HEK293 (cell line): Measurements from ENCODE around the gene CCDC136.

ENCODE experiments used
- CTCF ChIA-PET: fragments of 350-600 bp; formaldehyde crosslinking; extraction: SDS; loops from one replicate; lab custom pipeline; 2021; ENCODE audit warnings: antibody characterized with exemption; lab: Yijun Ruan, JAX
- POLR2A ChIA-PET: fragments of 300-600 bp; formaldehyde crosslinking; extraction: SDS; loops from one replicate; lab custom pipeline; 2020; ENCODE audit warnings: antibody characterized with exemption, inconsistent platforms; lab: Yijun Ruan, JAX
- H3K27ac ChIP-seq: fragments of 200-500 bp; sonication (Bioruptor generic); 2 replicates; pipeline ENCODE4 v1.5.1; 2014; ENCODE audit warnings: low read depth, low read length, control low read depth, inconsistent platforms; ENCODE audit errors: extremely low read depth
- H3K36me3 ChIP-seq, 2 experiments: fragments of 200-500 bp in 1 of 2; sonication (Bioruptor generic) in 1 of 2; 1 replicate in 1 of 2; 2 replicates in 1 of 2; pipeline ENCODE4 v1.5.1; 2014 to 2017; ENCODE audit warnings: inconsistent platforms in 2 of 2, low read length in 2 of 2; ENCODE audit not compliant: control insufficient read depth in 2 of 2, insufficient read depth in 1 of 2
- H3K4me1 ChIP-seq: fragments of 200-500 bp; sonication (Bioruptor generic); 2 replicates; pipeline ENCODE4 v1.5.1; 2014; ENCODE audit warnings: mild to moderate bottlenecking, low read length, inconsistent platforms; ENCODE audit not compliant: control insufficient read depth, insufficient read depth
- H3K4me3 ChIP-seq: 2 replicates; pipeline ENCODE4 v1.5.1; 2011; ENCODE audit warnings: low read depth, mild to moderate bottlenecking, control low read depth, low read length, moderate library complexity
- H3K9me3 ChIP-seq: fragments of 200-500 bp; sonication (Bioruptor generic); 2 replicates; pipeline ENCODE4 v1.5.1; 2014; ENCODE audit warnings: low read depth, low read length, inconsistent platforms; ENCODE audit not compliant: control insufficient read depth, insufficient read depth
- GLIS1 ChIP-seq: fragments of 450-650 bp; formaldehyde crosslinking; IDR thresholded peaks from 2 replicates; pipeline ENCODE4 v1.5.1; 2016; ENCODE audit warnings: missing biosample characterization, missing genetic modification characterization
- KLF10 ChIP-seq: fragments of 450-650 bp; IDR thresholded peaks from 2 replicates; pipeline ENCODE4 v1.5.1; 2018; ENCODE audit warnings: missing biosample characterization, mild to moderate bottlenecking, missing genetic modification characterization
- MEIS1 ChIP-seq: sonication (generic); formaldehyde crosslinking; IDR thresholded peaks from 2 replicates; pipeline ENCODE4 v1.8.1; 2022; ENCODE audit warnings: missing genetic modification reagents, mild to moderate bottlenecking, borderline replicate concordance
- MZF1 ChIP-seq: fragments of 450-650 bp; formaldehyde crosslinking; IDR thresholded peaks from 2 replicates; pipeline ENCODE4 v1.5.1; 2017; ENCODE audit warnings: missing biosample characterization, missing genetic modification characterization, borderline replicate concordance
- SCRT2 ChIP-seq: fragments of 450-650 bp; formaldehyde crosslinking; IDR thresholded peaks from 2 replicates; pipeline ENCODE4 v1.5.1; 2016; ENCODE audit warnings: missing biosample characterization, missing genetic modification characterization
- SP2 ChIP-seq: fragments of 450-650 bp; formaldehyde crosslinking; IDR thresholded peaks from 2 replicates; pipeline ENCODE4 v1.5.1; 2016; ENCODE audit warnings: missing biosample characterization, missing genetic modification characterization
- TRIM28 ChIP-seq: IDR thresholded peaks from 2 replicates; pipeline ENCODE4 v1.6.1; 2011; ENCODE audit warnings: low read length, control low read depth, borderline replicate concordance
- ZBTB10 ChIP-seq: fragments of 450-650 bp; formaldehyde crosslinking; IDR thresholded peaks from 2 replicates; pipeline ENCODE4 v1.5.1; 2016; ENCODE audit warnings: missing biosample characterization, missing genetic modification characterization
- ZEB2 ChIP-seq: fragments of 450-650 bp; formaldehyde crosslinking; IDR thresholded peaks from 2 replicates; pipeline ENCODE4 v1.5.1; 2016; ENCODE audit warnings: missing biosample characterization, missing genetic modification characterization
- ZIC2 ChIP-seq: fragments of 450-650 bp; formaldehyde crosslinking; IDR thresholded peaks from 2 replicates; pipeline ENCODE4 v1.5.1; 2016; ENCODE audit warnings: missing biosample characterization, missing genetic modification characterization
- ZNF148 ChIP-seq: fragments of 450-650 bp; formaldehyde crosslinking; IDR thresholded peaks from 2 replicates; pipeline ENCODE4 v1.5.0; 2017; ENCODE audit warnings: missing biosample characterization, missing genetic modification characterization, borderline replicate concordance
- ZNF175 ChIP-seq: fragments of 450-650 bp; formaldehyde crosslinking; IDR thresholded peaks from 2 replicates; pipeline ENCODE4 v1.5.1; 2016; ENCODE audit warnings: missing biosample characterization, missing genetic modification characterization
- ZNF24 ChIP-seq: fragments of 450-650 bp; formaldehyde crosslinking; IDR thresholded peaks from 2 replicates; pipeline ENCODE4 v1.5.1; 2016; ENCODE audit warnings: missing biosample characterization, missing genetic modification characterization
- ZNF324 ChIP-seq: fragments of 450-650 bp; formaldehyde crosslinking; IDR thresholded peaks from 2 replicates; pipeline ENCODE4 v1.5.1; 2016; ENCODE audit warnings: missing biosample characterization, missing genetic modification characterization
- ZNF391 ChIP-seq: fragments of 450-650 bp; formaldehyde crosslinking; IDR thresholded peaks from 2 replicates; pipeline ENCODE4 v1.5.1; 2016; ENCODE audit warnings: low read depth, missing biosample characterization, missing genetic modification characterization, borderline replicate concordance
- ZNF433 ChIP-seq: fragments of 450-650 bp; formaldehyde crosslinking; IDR thresholded peaks from 2 replicates; pipeline ENCODE4 v1.5.1; 2016; ENCODE audit warnings: missing biosample characterization, missing genetic modification characterization, low read depth
- ZNF473 ChIP-seq: fragments of 450-650 bp; formaldehyde crosslinking; IDR thresholded peaks from 2 replicates; pipeline ENCODE4 v1.5.1; 2017; ENCODE audit warnings: missing biosample characterization, missing genetic modification characterization
- ZNF48 ChIP-seq: fragments of 450-650 bp; formaldehyde crosslinking; IDR thresholded peaks from 2 replicates; pipeline ENCODE4 v1.5.1; 2016; ENCODE audit warnings: missing biosample characterization, missing genetic modification characterization
- ZNF513 ChIP-seq: fragments of 450-650 bp; IDR thresholded peaks from 2 replicates; pipeline ENCODE4 v1.5.1; 2018; ENCODE audit warnings: missing biosample characterization, missing genetic modification characterization
- ZNF548 ChIP-seq: fragments of 450-650 bp; formaldehyde crosslinking; IDR thresholded peaks from 2 replicates; pipeline ENCODE4 v1.5.1; 2016; ENCODE audit warnings: missing biosample characterization, missing genetic modification characterization
- ZNF571 ChIP-seq: fragments of 450-650 bp; formaldehyde crosslinking; IDR thresholded peaks from 2 replicates; pipeline ENCODE4 v1.5.0; 2017; ENCODE audit warnings: missing biosample characterization, missing genetic modification characterization
- ZNF629 ChIP-seq: fragments of 450-650 bp; formaldehyde crosslinking; IDR thresholded peaks from 2 replicates; pipeline ENCODE4 v1.5.1; 2017; ENCODE audit warnings: missing biosample characterization, missing genetic modification characterization
- ZNF677 ChIP-seq: fragments of 450-650 bp; IDR thresholded peaks from 2 replicates; pipeline ENCODE4 v1.5.0; 2018; ENCODE audit warnings: missing biosample characterization, mild to moderate bottlenecking, missing genetic modification characterization, moderate library complexity
- ZNF747 ChIP-seq: fragments of 450-650 bp; formaldehyde crosslinking; IDR thresholded peaks from 2 replicates; pipeline ENCODE4 v1.5.1; 2016; ENCODE audit warnings: missing biosample characterization, missing genetic modification characterization
- ZSCAN16 ChIP-seq: fragments of 450-650 bp; formaldehyde crosslinking; IDR thresholded peaks from 2 replicates; pipeline ENCODE4 v1.5.1; 2016; ENCODE audit warnings: missing biosample characterization, missing genetic modification characterization
- ZSCAN18 ChIP-seq: fragments of 450-650 bp; formaldehyde crosslinking; IDR thresholded peaks from 2 replicates; pipeline ENCODE4 v1.5.1; 2016; ENCODE audit warnings: missing biosample characterization, missing genetic modification characterization
- TF ChIP-seq, protein P1 (sequence below): fragments of 450-650 bp; formaldehyde crosslinking; IDR thresholded peaks from 2 replicates; pipeline ENCODE4 v1.5.1; 2016; ENCODE audit warnings: missing biosample characterization, missing genetic modification characterization

CCDC136 gene

DNA sequence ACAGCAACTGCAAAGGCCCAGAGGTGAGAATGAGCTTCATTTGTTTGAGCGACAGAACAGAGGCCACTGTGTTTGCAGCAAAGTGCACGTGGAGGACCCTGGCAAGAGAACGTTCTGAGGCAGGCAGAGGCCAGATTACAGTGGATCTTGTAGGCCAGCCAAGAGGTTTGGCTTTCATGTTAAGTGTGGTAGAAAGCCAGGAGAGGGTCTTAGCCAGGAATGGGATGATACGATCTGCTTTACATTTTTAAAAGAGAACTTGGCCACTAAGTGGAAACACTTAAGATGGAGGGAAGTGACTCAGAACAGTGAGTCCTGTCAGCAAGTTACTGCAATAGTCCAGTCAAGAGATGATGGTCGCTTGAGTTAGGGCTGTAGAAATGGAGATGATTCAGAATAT is 4.6 kb downstream of the CCDC136 start (continued):
- TF ChIP-seq MEIS1 (CRISPR knock-in tag): no peak
- no peak for TF ChIP-seq ZBTB10 (tag by site-specific recombination)
- TF ChIP-seq ZNF48 (tag by site-specific recombination): no peak
- no peak for TF ChIP-seq ZNF473 (tag by site-specific recombination)
- TF ChIP-seq ZEB2: no peak
- no peak for TF ChIP-seq ZNF747 (tag by site-specific recombination)
- no peak for TF ChIP-seq SCRT2 (tag by site-specific recombination)
- TF ChIP-seq ZIC2: no peak
- TF ChIP-seq ZNF548 (tag by site-specific recombination): no peak
- no peak for TF ChIP-seq ZNF433

- no peaks in the 10 kb centered on the region for H3K9me3 ChIP-seq
- POLR2A ChIA-PET: no interaction called here
- no peak for TF ChIP-seq MZF1 (tag by site-specific recombination)
- TF ChIP-seq ZNF391 (tag by site-specific recombination): no peak
- TF ChIP-seq ZNF324: no peak
- TF ChIP-seq ZNF677 (tag by site-specific recombination): no peak
- no peak for TF ChIP-seq ZSCAN16 (tag by site-specific recombination)
- no peak for TF ChIP-seq ZNF571 (tag by site-specific recombination)
- TF ChIP-seq ZNF629 (tag by site-specific recombination): no peak
- no peak for TF ChIP-seq ZNF175 (tag by site-specific recombination)
- no peak for TF ChIP-seq ZNF24 (tag by site-specific recombination)
- TF ChIP-seq TRIM28: no peak
- no peak for TF ChIP-seq ZNF513 (tag by site-specific recombination)
- H3K36me3 ChIP-seq: peaks cover 4 to 27% of the 10 kb centered on the region in 2 experiments; a peak in 2 of 3 replicates
- CTCF ChIA-PET: no interaction called here
- no peak overlapping the region for H3K4me3 ChIP-seq
- H3K4me1 ChIP-seq: no peaks in the 10 kb centered on the region
- H3K27ac ChIP-seq: no peak overlapping the region
Observed at GRCh38 chr7:128799451-128799850, 7.7 kb downstream of the CCDC136 start.

- no peaks in the 10 kb centered on the region for H3K4me1 ChIP-seq
- no peak overlapping the region for H3K27ac ChIP-seq
- no peak overlapping the region for H3K4me3 ChIP-seq
- POLR2A ChIA-PET: interaction anchor here (0.6 kb wide), 1 partner anchor 53 kb away, joined by 3 read pairs; no protein-coding TSS in a partner anchor
- peaks cover 8 to 30% of the 10 kb centered on the region in 2 experiments; a peak in 2 of 3 replicates for H3K36me3 ChIP-seq
- CTCF ChIA-PET: interaction anchor here (0.6 kb wide), 1 partner anchor 367 kb away, joined by 3 read pairs; no protein-coding TSS in a partner anchor
- no peaks in the 10 kb centered on the region for H3K9me3 ChIP-seq
- no peak for TF ChIP-seq ZNF148 (tag by site-specific recombination)
- TF ChIP-seq, protein P1, sequence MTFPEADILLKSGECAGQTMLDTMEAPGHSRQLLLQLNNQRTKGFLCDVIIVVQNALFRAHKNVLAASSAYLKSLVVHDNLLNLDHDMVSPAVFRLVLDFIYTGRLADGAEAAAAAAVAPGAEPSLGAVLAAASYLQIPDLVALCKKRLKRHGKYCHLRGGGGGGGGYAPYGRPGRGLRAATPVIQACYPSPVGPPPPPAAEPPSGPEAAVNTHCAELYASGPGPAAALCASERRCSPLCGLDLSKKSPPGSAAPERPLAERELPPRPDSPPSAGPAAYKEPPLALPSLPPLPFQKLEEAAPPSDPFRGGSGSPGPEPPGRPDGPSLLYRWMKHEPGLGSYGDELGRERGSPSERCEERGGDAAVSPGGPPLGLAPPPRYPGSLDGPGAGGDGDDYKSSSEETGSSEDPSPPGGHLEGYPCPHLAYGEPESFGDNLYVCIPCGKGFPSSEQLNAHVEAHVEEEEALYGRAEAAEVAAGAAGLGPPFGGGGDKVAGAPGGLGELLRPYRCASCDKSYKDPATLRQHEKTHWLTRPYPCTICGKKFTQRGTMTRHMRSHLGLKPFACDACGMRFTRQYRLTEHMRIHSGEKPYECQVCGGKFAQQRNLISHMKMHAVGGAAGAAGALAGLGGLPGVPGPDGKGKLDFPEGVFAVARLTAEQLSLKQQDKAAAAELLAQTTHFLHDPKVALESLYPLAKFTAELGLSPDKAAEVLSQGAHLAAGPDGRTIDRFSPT (tag by site-specific recombination): no peak
- no peak for TF ChIP-seq SP2
- TF ChIP-seq KLF10 (tag by site-specific recombination): no peak
- no peak for TF ChIP-seq GLIS1 (tag by site-specific recombination)
- TF ChIP-seq ZSCAN18 (tag by site-specific recombination): no peak
Observed at GRCh38 chr7:128800567-128800966, 8.8 kb downstream of the CCDC136 start.
